ENCODE results near the gene GLRX2. TPM values are rescaled to one million over a fixed set of nuclear protein-coding genes. Genes with fewer than 3 reads are reported as not detected.

GLRX2 gene
- total and polyA plus RNA-seq, 2 donors (not counting 1 experiment from before 2014, with no cell fraction given): 15.9 to 27.2 TPM

- Histone ChIP-seq H4K20me1 (ENCODE audit: control insufficient read depth, extremely low read depth, insufficient read depth, low read length) (no peaks in the 10 kb centered on the region), H3K9me3 (ENCODE audit: control insufficient read depth, insufficient read depth, low read depth, low read length) (no peaks in the 10 kb centered on the region), H3K27ac (ENCODE audit: insufficient read depth, low read length) (peak overlapping the region; percentile 90), H3K4me1 (ENCODE audit: control insufficient read depth, extremely low read depth, insufficient read depth, low read length) (peaks cover 5% of the 10 kb centered on the region), H3K4me2 (ENCODE audit: extremely low read depth, insufficient read depth, low read length) (peak overlapping the region; percentile 92), H2AFZ (ENCODE audit: low read length) (peak overlapping the region; percentile 84), H3K27me3 (ENCODE audit: control insufficient read depth, insufficient read depth, low read length) (no peaks in the 10 kb centered on the region), H3K79me2 (ENCODE audit: control insufficient read depth, insufficient read depth, low read length) (peaks cover 28% of the 10 kb centered on the region), H3K4me3 (replicated peaks in 1 of 4; ENCODE audit: control extremely low read depth in 1 of 4, insufficient read depth in 1 of 4, low read depth in 3 of 4, low read length in 4 of 4) (peak overlapping the region; percentile 66 to 85 (median 74)), H3K36me3 (ENCODE audit: control insufficient read depth, insufficient read depth, low read length) (no peaks in the 10 kb centered on the region), H3K9ac (ENCODE audit: insufficient read depth, low read length) (no peak overlapping the region)
- no peak for DNase-seq (ENCODE audit: low read depth in 2 of 2)
- TF ChIP-seq CTCF (conservative IDR thresholded peaks at IDR 0.05 in 1 of 2, IDR thresholded peaks at IDR 0.05 in 1 of 2; ENCODE audit: low read depth in 1 of 2, low read length in 2 of 2): no peak
- TF ChIP-seq EZH2 (IDR thresholded peaks at IDR 0.05; ENCODE audit: low read length, missing control alignments): no peak
Observed at GRCh38 chr1:193105821-193106177, 585 bp upstream of the GLRX2 start.

DNA sequence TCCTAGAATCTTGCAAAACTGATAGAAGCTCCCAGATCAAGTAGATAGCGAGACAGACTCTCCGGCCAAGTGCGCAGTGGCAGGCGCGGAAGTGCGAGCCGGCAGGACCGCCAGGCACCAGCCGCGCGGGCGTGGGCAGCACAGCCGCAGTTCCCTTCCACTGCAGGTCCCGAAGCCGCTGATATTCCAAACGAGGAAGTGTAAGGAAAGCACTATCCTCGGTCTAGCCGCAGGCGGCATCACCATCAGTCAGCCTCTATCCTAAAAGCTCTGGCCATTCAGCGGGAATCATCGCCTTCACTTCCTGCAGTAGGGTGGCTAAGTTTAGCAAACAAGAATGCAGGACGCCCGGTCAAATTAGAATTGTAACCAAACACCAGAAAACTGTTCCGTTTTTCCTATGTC is 710 bp downstream of the GLRX2 start:
- Histone ChIP-seq H3K9me3 (ENCODE audit: control insufficient read depth, insufficient read depth, low read depth, low read length) (no peaks in the 10 kb centered on the region), H2AFZ (ENCODE audit: low read length) (peak overlapping the region; percentile 80), H4K20me1 (ENCODE audit: control insufficient read depth, extremely low read depth, insufficient read depth, low read length) (no peaks in the 10 kb centered on the region), H3K27ac (ENCODE audit: insufficient read depth, low read length) (peak overlapping the region; percentile 90), H3K27me3 (ENCODE audit: control insufficient read depth, insufficient read depth, low read length) (no peaks in the 10 kb centered on the region), H3K9ac (ENCODE audit: insufficient read depth, low read length) (peak overlapping the region; percentile 81), H3K79me2 (ENCODE audit: control insufficient read depth, insufficient read depth, low read length) (peaks cover 28% of the 10 kb centered on the region), H3K4me2 (ENCODE audit: extremely low read depth, insufficient read depth, low read length) (peak overlapping the region; percentile 98), H3K4me3 (replicated peaks in 1 of 4; ENCODE audit: control extremely low read depth in 1 of 4, insufficient read depth in 1 of 4, low read depth in 3 of 4, low read length in 4 of 4) (peak overlapping the region; percentile 78 to 87 (median 84)), H3K36me3 (ENCODE audit: control insufficient read depth, insufficient read depth, low read length) (no peaks in the 10 kb centered on the region), H3K4me1 (ENCODE audit: control insufficient read depth, extremely low read depth, insufficient read depth, low read length) (peaks cover 3% of the 10 kb centered on the region)
- no peak for TF ChIP-seq EZH2 (IDR thresholded peaks at IDR 0.05; ENCODE audit: low read length, missing control alignments)
- no peak for TF ChIP-seq CTCF (conservative IDR thresholded peaks at IDR 0.05 in 1 of 2, IDR thresholded peaks at IDR 0.05 in 1 of 2; ENCODE audit: low read depth in 1 of 2, low read length in 2 of 2)
- DNase-seq (ENCODE audit: low read depth in 2 of 2): peak in 1 of 2 donors; percentile 64

DNA sequence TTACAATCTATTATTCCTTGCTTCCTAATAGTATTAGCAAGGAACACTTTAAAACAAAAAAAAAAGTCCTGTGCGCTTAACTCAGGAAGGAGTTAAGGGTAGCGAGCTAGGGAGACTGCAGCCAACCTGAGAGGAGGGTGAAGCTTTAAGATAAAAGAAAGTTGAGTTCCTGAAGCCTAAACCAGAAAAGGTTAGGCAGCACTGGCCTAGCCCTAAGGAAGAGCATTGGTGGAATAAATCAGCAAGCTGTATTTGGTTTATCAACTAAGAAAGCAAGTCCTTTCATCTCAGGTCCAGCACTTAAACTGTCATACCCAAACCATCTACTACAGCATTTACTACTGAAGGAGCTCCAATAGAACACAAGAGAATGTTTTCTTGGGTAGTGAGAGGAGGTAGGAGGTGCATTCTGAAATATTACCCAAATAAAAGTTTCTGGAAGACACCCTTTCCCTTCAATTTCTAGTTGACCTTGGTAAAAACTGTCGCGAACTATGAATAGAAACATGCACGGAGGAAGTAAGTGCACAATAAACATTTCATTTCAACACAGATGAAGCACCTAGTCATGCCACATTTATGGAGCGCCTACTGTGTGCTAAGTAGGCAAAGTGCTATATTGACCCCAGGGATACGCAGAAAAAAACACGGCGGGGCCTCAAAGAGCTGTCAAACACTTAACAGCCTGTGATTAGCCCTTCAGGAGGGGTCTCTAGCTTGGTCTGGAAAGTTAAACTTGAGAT is 1.3 kb downstream of the GLRX2 start:
- TF ChIP-seq CTCF (conservative IDR thresholded peaks at IDR 0.05 in 1 of 2, IDR thresholded peaks at IDR 0.05 in 1 of 2; ENCODE audit: low read depth in 1 of 2, low read length in 2 of 2): no peak
- no peak for TF ChIP-seq EZH2 (IDR thresholded peaks at IDR 0.05; ENCODE audit: low read length, missing control alignments)
- no peaks in the 10 kb centered on the region for H4K20me1 ChIP-seq (ENCODE audit: control insufficient read depth, extremely low read depth, insufficient read depth, low read length)
- peak overlapping the region; percentile 90 for H3K27ac ChIP-seq (ENCODE audit: insufficient read depth, low read length)
- peak overlapping the region; percentile 81 for H3K9ac ChIP-seq (ENCODE audit: insufficient read depth, low read length)
- peak overlapping the region; percentile 98 for H3K4me2 ChIP-seq (ENCODE audit: extremely low read depth, insufficient read depth, low read length)
- DNase-seq (ENCODE audit: low read depth in 2 of 2): peak in 1 of 2 donors; percentile 17
- H3K9me3 ChIP-seq (ENCODE audit: control insufficient read depth, insufficient read depth, low read depth, low read length): no peaks in the 10 kb centered on the region
- H3K4me3 ChIP-seq (replicated peaks in 1 of 4; ENCODE audit: control extremely low read depth in 1 of 4, insufficient read depth in 1 of 4, low read depth in 3 of 4, low read length in 4 of 4): peak overlapping the region; percentile 78 to 87 (median 84)
- peak overlapping the region; percentile 53 for H2AFZ ChIP-seq (ENCODE audit: low read length)
- no peaks in the 10 kb centered on the region for H3K27me3 ChIP-seq (ENCODE audit: control insufficient read depth, insufficient read depth, low read length)
- no peaks in the 10 kb centered on the region for H3K36me3 ChIP-seq (ENCODE audit: control insufficient read depth, insufficient read depth, low read length)
- H3K4me1 ChIP-seq (ENCODE audit: control insufficient read depth, extremely low read depth, insufficient read depth, low read length): peaks cover 3% of the 10 kb centered on the region
- H3K79me2 ChIP-seq (ENCODE audit: control insufficient read depth, insufficient read depth, low read length): peaks cover 28% of the 10 kb centered on the region
